ENCODE data around the gene VPS36. TPM values are rescaled to one million over a fixed set of nuclear protein-coding genes. Genes with fewer than 3 reads are reported as not detected.

Gene VPS36
- total RNA-seq, 1 experiment from 2014 or later, result 29.2 TPM

GRCh38 chr13:52405369-52405766 lies 45.1 kb downstream of the VPS36 start:
- Histone ChIP-seq H4K91ac (ENCODE audit: insufficient read length, low read depth, low read length) (no peak overlapping the region), H3K23ac (ENCODE audit: insufficient read length, low read depth, low read length) (no peak overlapping the region), H3K27me3 (ENCODE audit: insufficient read depth, low read length) (peaks cover 9% of the 10 kb centered on the region; the same call in 1 of the 2 replicates), H3K4me1 (ENCODE audit: insufficient read depth, low read length) (no peaks in the 10 kb centered on the region), H3K4ac (ENCODE audit: low read depth, low read length) (no peak overlapping the region), H2AFZ (ENCODE audit: low read length) (no peak overlapping the region), H3K18ac (ENCODE audit: insufficient read length, low read depth, low read length) (no peak overlapping the region), H2AK5ac (ENCODE audit: insufficient read length, low read length) (no peak overlapping the region), H3K14ac (ENCODE audit: insufficient read depth, low read length) (no peak overlapping the region), H3K4me2 (ENCODE audit: insufficient read depth, insufficient read length, low read length) (peak overlapping the region; percentile 59), H2BK20ac (ENCODE audit: low read depth, low read length, poor library complexity, severe bottlenecking) (no peak overlapping the region), H2BK12ac (ENCODE audit: insufficient read length, low read depth, low read length) (no peak overlapping the region), H3K9me3 (ENCODE audit: control insufficient read depth, low read depth, low read length) (no peaks in the 10 kb centered on the region), H4K8ac (replicated peaks; ENCODE audit: insufficient read length, low read depth, low read length) (no peak overlapping the region), H3K27ac (ENCODE audit: insufficient read length, low read depth, low read length) (no peak overlapping the region), H3K9ac (ENCODE audit: extremely low read depth, insufficient read length, low read length) (no peak overlapping the region), H2BK15ac (ENCODE audit: low read depth, low read length) (no peak overlapping the region), H3K23me2 (ENCODE audit: insufficient read length, low read depth, low read length, poor library complexity, severe bottlenecking) (peaks cover 9% of the 10 kb centered on the region), H2BK5ac (ENCODE audit: insufficient read length, low read length) (no peak overlapping the region), H3K79me2 (ENCODE audit: insufficient read depth, low read length) (no peaks in the 10 kb centered on the region), H4K5ac (ENCODE audit: insufficient read length, low read depth, low read length) (no peak overlapping the region), H2BK120ac (ENCODE audit: low read depth, low read length, poor library complexity, severe bottlenecking) (no peak overlapping the region), H3K56ac (ENCODE audit: insufficient read length, low read depth, low read length) (no peak overlapping the region), H4K20me1 (ENCODE audit: control insufficient read depth, insufficient read depth, insufficient read length) (no peaks in the 10 kb centered on the region), H3T11ph (ENCODE audit: low read length) (no peak overlapping the region), H3K79me1 (ENCODE audit: insufficient read depth, low read depth, low read length, poor library complexity, severe bottlenecking) (no peaks in the 10 kb centered on the region)
- Mint-ChIP-seq H3K27ac (no peak overlapping the region), H3K9me3 (no peaks in the 10 kb centered on the region), H3K36me3 (ENCODE audit: insufficient read depth in 1 of 3, low read depth in 3 of 3) (peaks cover 0 to 2% (median 0%) of the 10 kb centered on the region in 3 experiments; a peak in 1 of 7 replicates), H3K4me3 (peak overlapping the region; percentile 63 to 81), H3K4me1 (peaks cover 4 to 6% of the 10 kb centered on the region in 2 experiments; a peak in 1 of 4 replicates), H3K27me3 (ENCODE audit: low read depth) (peaks cover 42% of the 10 kb centered on the region)
- TF ChIP-seq, protein P1, sequence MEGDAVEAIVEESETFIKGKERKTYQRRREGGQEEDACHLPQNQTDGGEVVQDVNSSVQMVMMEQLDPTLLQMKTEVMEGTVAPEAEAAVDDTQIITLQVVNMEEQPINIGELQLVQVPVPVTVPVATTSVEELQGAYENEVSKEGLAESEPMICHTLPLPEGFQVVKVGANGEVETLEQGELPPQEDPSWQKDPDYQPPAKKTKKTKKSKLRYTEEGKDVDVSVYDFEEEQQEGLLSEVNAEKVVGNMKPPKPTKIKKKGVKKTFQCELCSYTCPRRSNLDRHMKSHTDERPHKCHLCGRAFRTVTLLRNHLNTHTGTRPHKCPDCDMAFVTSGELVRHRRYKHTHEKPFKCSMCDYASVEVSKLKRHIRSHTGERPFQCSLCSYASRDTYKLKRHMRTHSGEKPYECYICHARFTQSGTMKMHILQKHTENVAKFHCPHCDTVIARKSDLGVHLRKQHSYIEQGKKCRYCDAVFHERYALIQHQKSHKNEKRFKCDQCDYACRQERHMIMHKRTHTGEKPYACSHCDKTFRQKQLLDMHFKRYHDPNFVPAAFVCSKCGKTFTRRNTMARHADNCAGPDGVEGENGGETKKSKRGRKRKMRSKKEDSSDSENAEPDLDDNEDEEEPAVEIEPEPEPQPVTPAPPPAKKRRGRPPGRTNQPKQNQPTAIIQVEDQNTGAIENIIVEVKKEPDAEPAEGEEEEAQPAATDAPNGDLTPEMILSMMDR (conservative IDR thresholded peaks at IDR 0.05), result no peak
- DNase-seq, result no peak
- no CpG with 5 or more reads among the region's 14 CpGs for WGBS (ENCODE audit: extremely low coverage, insufficient read length, low lambda C conversion rate)
